ENCODE data around the gene MSANTD4.

The MSANTD4 gene

DNA sequence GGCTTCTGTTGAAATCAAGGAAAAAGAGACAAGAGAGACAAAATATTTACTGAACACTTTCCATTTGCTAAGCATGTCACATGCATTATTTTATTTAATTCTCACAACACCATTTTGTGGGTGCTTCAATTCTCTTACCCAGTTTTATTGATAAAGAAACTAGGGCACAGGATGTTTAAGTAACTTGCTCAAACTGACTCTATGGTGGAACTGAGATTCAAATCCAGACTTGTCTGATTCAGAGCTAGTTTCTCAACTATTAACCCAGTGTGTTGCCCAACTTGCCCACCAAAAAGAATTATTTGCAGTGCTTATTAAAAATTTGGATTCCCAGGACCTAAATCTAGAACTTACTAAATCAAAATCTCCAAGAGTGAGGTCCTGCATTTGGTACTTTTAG, 21.5 kb upstream of the MSANTD4 start:
- Histone ChIP-seq H3K27me3 (ENCODE audit: control insufficient read depth, insufficient read depth, low read length) (no peaks in the 10 kb centered on the region), H3K27ac (ENCODE audit: low read length) (no peak overlapping the region), H3K4me3 (ENCODE audit: low read length) (no peak overlapping the region), H3K36me3 (ENCODE audit: control insufficient read depth, insufficient read depth, low read length) (no peaks in the 10 kb centered on the region), H3K9me3 (ENCODE audit: control insufficient read depth, insufficient read depth, low read length) (no peaks in the 10 kb centered on the region), H3K4me1 (ENCODE audit: control insufficient read depth, insufficient read depth, low read length) (no peaks in the 10 kb centered on the region)
- DNase-seq (ENCODE audit: low read depth, low spot score) = no peak

DNA sequence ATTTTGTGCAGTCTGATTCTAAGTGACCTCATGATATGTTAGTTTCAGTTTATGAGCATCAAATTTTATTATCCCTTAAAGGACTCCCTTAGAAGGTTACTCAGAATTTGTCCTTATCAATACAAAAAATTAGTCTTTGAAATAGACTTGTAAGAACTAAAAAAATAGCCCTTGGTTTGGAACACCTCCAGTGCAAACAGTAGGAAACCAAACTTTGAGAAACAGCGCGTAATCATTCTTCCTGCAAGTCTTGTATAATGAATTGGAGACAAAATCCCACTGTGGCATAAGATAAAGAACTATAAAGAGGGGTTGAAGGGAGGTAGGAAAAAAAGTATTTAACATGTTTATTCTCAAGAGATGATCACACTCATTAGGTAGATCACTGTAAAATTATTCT, 10.8 kb upstream of the MSANTD4 start:
- DNase-seq (ENCODE audit: low read depth, low spot score) = no peak
- WGBS (ENCODE audit: insufficient coverage, insufficient read length) = no CpG with 5 or more reads among the region's 2 CpGs
- H3K27ac ChIP-seq (ENCODE audit: low read length) = no peak overlapping the region
- H3K27me3 ChIP-seq (ENCODE audit: control insufficient read depth, insufficient read depth, low read length) = no peaks in the 10 kb centered on the region
- H3K4me1 ChIP-seq (ENCODE audit: control insufficient read depth, insufficient read depth, low read length) = peaks cover 2% of the 10 kb centered on the region; the same call in 1 of the 2 replicates
- no peaks in the 10 kb centered on the region; the same call in 1 of the 2 replicates for H3K9me3 ChIP-seq (ENCODE audit: control insufficient read depth, insufficient read depth, low read length)
- H3K36me3 ChIP-seq (ENCODE audit: control insufficient read depth, insufficient read depth, low read length) = no peaks in the 10 kb centered on the region
- no peak overlapping the region for H3K4me3 ChIP-seq (ENCODE audit: low read length)

DNA sequence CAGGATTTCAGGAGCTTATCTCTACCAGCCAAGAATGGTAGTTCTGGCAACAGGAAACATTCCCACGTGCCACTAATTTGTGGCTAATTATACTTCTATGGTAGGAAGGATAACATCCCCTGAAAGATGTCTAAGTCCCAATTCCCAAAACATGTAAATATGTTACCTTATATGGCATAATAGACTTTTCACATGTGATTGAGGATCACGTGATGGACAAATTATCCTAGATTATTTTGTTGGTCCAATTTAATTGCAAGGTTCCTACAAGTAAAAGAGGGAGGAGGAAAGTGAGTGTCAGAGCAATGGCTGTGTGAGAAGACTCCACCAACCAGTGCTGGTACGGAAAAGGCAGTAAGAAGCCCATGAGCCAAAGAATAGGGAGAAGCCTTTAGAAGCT, 9.9 kb upstream of the MSANTD4 start:
- no CpG with 5 or more reads among the region's 3 CpGs for WGBS (ENCODE audit: insufficient coverage, insufficient read length)
- Histone ChIP-seq H3K9me3 (ENCODE audit: control insufficient read depth, insufficient read depth, low read length) (no peaks in the 10 kb centered on the region; the same call in 1 of the 2 replicates), H3K27ac (ENCODE audit: low read length) (no peak overlapping the region), H3K36me3 (ENCODE audit: control insufficient read depth, insufficient read depth, low read length) (no peaks in the 10 kb centered on the region), H3K4me3 (ENCODE audit: low read length) (no peak overlapping the region), H3K4me1 (ENCODE audit: control insufficient read depth, insufficient read depth, low read length) (peaks cover 2% of the 10 kb centered on the region; the same call in 1 of the 2 replicates), H3K27me3 (ENCODE audit: control insufficient read depth, insufficient read depth, low read length) (no peaks in the 10 kb centered on the region)
- no peak for DNase-seq (ENCODE audit: low read depth, low spot score)

DNA sequence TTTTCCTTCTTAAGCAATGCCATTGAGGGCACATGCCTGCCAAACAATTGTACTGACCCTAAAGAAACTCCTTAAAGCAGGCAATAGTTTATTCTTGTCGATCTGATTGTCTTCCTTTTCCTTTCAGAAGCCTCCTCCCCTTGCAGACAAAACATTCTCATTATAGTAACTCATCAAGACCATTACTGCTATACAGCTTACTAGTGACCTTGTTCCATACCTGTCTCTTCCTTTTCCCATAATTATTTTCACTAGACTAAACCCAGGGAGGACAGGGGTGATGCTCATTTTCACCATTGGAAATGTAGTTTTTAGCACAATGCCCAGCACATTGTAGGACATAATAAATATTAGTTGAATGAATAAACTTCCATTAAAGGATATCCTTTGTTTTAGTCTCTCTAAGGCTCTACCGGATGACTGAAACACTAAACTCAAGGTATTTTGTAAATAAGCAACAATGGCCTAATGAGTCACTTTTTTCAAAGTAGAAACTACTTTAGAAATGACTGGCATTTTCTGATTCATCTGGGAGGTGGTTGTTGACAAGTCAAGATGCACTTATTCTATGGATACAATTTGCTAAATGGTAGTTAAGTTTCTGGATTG, 9.3 kb upstream of the MSANTD4 start:
- H3K36me3 ChIP-seq (ENCODE audit: control insufficient read depth, insufficient read depth, low read length) = no peaks in the 10 kb centered on the region
- no peaks in the 10 kb centered on the region; the same call in 1 of the 2 replicates for H3K9me3 ChIP-seq (ENCODE audit: control insufficient read depth, insufficient read depth, low read length)
- H3K4me1 ChIP-seq (ENCODE audit: control insufficient read depth, insufficient read depth, low read length) = peaks cover 2% of the 10 kb centered on the region; the same call in 1 of the 2 replicates
- H3K4me3 ChIP-seq (ENCODE audit: low read length) = no peak overlapping the region
- H3K27ac ChIP-seq (ENCODE audit: low read length) = no peak overlapping the region
- no peaks in the 10 kb centered on the region for H3K27me3 ChIP-seq (ENCODE audit: control insufficient read depth, insufficient read depth, low read length)
- no CpG with 5 or more reads among the region's 2 CpGs for WGBS (ENCODE audit: insufficient coverage, insufficient read length)
- DNase-seq (ENCODE audit: low read depth, low spot score) = no peak

DNA sequence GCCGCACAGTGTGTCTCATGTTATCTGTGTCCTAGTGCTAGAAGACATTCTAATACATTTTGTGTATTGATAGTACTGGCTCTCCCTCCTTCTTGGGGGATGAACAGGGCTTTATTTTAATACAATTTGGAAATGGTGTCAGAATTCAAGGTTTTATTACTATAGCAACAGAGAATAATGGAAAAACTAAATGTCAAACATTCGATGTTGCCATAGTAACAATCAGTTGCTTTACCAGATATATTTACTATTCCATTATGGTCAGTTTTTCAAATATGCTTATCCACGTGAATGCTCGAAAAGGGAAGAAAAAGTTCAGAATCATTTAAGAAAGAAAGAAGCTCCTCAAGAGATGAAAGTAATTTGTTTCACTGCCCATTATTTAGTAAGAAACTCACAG, 8.6 kb upstream of the MSANTD4 start:
- Histone ChIP-seq H3K27me3 (ENCODE audit: control insufficient read depth, insufficient read depth, low read length) (no peaks in the 10 kb centered on the region), H3K27ac (ENCODE audit: low read length) (no peak overlapping the region), H3K9me3 (ENCODE audit: control insufficient read depth, insufficient read depth, low read length) (no peaks in the 10 kb centered on the region; the same call in 1 of the 2 replicates), H3K4me3 (ENCODE audit: low read length) (no peak overlapping the region), H3K36me3 (ENCODE audit: control insufficient read depth, insufficient read depth, low read length) (no peaks in the 10 kb centered on the region), H3K4me1 (ENCODE audit: control insufficient read depth, insufficient read depth, low read length) (peaks cover 2% of the 10 kb centered on the region; the same call in 1 of the 2 replicates)
- no peak for DNase-seq (ENCODE audit: low read depth, low spot score)
- no CpG with 5 or more reads among the region's 4 CpGs for WGBS (ENCODE audit: insufficient coverage, insufficient read length)

DNA sequence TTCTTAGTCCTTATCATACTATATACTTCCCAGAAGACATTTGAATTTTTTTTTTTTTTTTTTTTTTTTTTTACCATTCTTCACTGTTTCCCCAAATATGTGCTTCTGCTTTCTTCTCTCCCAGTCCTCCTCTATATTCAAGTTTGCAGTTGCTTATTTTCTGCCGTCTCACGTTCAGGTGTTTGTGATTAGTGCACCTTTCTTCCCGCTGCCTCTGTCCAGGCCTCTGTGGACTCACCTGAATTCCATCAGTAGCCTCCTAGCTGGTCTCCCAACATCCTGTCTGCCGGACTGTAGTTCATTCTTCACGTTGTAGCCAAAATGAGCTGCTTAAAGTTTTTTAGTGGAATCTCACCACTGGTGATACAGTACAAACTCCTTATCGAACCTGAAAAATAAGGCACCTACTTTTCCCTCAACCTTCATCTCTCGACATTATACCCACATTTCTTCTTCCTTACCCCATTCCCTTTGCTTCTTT, 795 bp upstream of the MSANTD4 start:
- no peak overlapping the region; the same call in 1 of the 2 replicates for H3K4me3 ChIP-seq (ENCODE audit: low read length)

DNA sequence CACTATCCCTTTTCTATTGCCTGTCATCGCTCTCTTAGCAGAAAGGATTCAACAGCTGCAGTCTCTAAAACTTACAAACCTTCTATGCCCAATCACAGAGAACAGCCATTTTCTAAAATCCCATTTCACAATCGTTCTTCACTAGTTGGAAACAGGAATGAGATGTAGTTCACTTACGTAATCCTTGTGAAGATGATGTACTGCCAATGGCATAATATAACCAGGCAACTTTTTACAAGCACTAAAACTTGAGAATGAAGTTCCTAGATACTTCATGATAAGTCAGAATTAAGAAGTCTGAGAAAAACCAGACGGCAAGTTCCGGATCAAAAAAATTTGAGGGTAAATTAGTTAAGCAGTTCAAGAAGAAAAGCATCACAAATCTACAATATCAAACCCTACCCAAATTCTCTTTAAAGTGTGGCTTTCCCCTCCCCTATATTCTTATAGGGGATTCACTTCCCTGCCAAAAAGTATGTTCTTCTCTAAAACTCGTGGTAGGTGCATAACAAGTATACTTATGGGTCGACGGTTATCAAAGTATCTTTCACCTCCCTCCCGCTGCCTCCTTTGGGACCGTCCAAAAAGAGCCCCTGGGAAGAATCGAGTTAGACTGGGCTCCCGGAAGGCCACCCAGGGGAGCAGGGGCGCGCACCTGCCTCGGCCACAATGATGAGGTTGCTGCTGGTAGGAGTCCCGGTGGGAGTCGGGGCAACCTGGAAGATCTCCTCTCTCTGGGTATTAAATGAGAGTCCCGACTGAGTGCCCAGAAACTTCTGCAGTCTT, 666 bp downstream of the MSANTD4 start:
- no peaks in the 10 kb centered on the region for H3K4me1 ChIP-seq (ENCODE audit: control insufficient read depth, insufficient read depth, low read length)
- no peaks in the 10 kb centered on the region for H3K27me3 ChIP-seq (ENCODE audit: control insufficient read depth, insufficient read depth, low read length)
- H3K4me3 ChIP-seq (ENCODE audit: low read length) = peak overlapping the region; percentile 91
- WGBS (ENCODE audit: insufficient coverage, insufficient read length) = no CpG with 5 or more reads among the region's 18 CpGs
- no peaks in the 10 kb centered on the region for H3K9me3 ChIP-seq (ENCODE audit: control insufficient read depth, insufficient read depth, low read length)
- DNase-seq (ENCODE audit: low read depth, low spot score) = no peak
- H3K36me3 ChIP-seq (ENCODE audit: control insufficient read depth, insufficient read depth, low read length) = no peaks in the 10 kb centered on the region
- no peak overlapping the region for H3K27ac ChIP-seq (ENCODE audit: low read length)

More for the DNA sequence above, 795 bp upstream of the MSANTD4 start:
- H3K4me1 ChIP-seq (ENCODE audit: control insufficient read depth, insufficient read depth, low read length) = no peaks in the 10 kb centered on the region
- no peaks in the 10 kb centered on the region for H3K9me3 ChIP-seq (ENCODE audit: control insufficient read depth, insufficient read depth, low read length)
- H3K27ac ChIP-seq (ENCODE audit: low read length) = no peak overlapping the region
- WGBS (ENCODE audit: insufficient coverage, insufficient read length) = 100% methylated on average over 2 of the region's 7 CpGs
- no peaks in the 10 kb centered on the region for H3K36me3 ChIP-seq (ENCODE audit: control insufficient read depth, insufficient read depth, low read length)
- no peaks in the 10 kb centered on the region for H3K27me3 ChIP-seq (ENCODE audit: control insufficient read depth, insufficient read depth, low read length)
- DNase-seq (ENCODE audit: low read depth, low spot score) = no peak

DNA sequence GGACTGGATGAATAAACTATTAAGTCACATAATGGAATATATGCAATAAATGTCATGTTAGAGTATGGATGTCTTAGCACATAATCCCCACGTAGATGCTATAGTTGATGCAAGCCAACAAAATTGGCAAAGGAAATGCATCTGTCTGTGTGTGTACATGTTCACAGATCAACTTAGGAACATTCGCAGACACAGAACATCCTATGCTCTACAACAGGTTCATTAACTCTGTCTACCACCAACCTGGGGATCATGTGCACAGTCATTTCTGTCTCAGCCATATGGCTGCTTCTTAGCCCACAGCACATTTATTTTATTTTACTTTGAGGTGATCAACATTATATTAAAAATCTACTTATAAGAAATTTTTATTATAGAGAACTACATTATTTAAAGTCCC, 4.9 kb downstream of the MSANTD4 start:
- DNase-seq (ENCODE audit: low read depth, low spot score) = no peak
- H3K9me3 ChIP-seq (ENCODE audit: control insufficient read depth, insufficient read depth, low read length) = no peaks in the 10 kb centered on the region
- no peaks in the 10 kb centered on the region for H3K27me3 ChIP-seq (ENCODE audit: control insufficient read depth, insufficient read depth, low read length)
- no peak overlapping the region for H3K27ac ChIP-seq (ENCODE audit: low read length)
- H3K4me1 ChIP-seq (ENCODE audit: control insufficient read depth, insufficient read depth, low read length) = no peaks in the 10 kb centered on the region
- H3K36me3 ChIP-seq (ENCODE audit: control insufficient read depth, insufficient read depth, low read length) = no peaks in the 10 kb centered on the region
- no CpG with 5 or more reads among the region's 2 CpGs for WGBS (ENCODE audit: insufficient coverage, insufficient read length)
- no peak overlapping the region for H3K4me3 ChIP-seq (ENCODE audit: low read length)

DNA sequence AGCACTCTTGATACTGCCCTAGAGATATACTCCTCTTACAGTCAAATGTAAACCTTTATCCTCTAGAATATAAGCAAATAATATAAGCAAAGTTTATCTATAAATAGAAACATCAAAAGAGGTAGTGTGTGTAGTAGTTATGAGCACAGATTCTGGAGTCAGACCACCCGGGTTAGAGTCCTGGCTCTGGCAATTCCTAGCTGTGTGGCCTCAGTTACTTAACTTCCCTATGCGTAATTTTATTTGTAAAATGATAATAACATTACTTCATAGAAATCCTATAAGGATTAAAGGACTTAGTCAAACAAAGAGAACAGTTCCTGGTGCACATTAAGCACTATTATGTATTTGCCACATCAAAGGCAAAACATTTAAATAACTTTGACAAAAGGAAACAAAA, 7.0 kb downstream of the MSANTD4 start:
- Histone ChIP-seq H3K4me1 (ENCODE audit: control insufficient read depth, insufficient read depth, low read length) (no peaks in the 10 kb centered on the region), H3K27ac (ENCODE audit: low read length) (no peak overlapping the region), H3K9me3 (ENCODE audit: control insufficient read depth, insufficient read depth, low read length) (no peaks in the 10 kb centered on the region), H3K4me3 (ENCODE audit: low read length) (no peak overlapping the region), H3K27me3 (ENCODE audit: control insufficient read depth, insufficient read depth, low read length) (no peaks in the 10 kb centered on the region), H3K36me3 (ENCODE audit: control insufficient read depth, insufficient read depth, low read length) (peaks cover 4% of the 10 kb centered on the region; the same call in 1 of the 2 replicates)
- WGBS (ENCODE audit: insufficient coverage, insufficient read length) = no CpG with 5 or more reads among the region's 2 CpGs
- no peak for DNase-seq (ENCODE audit: low read depth, low spot score)

DNA sequence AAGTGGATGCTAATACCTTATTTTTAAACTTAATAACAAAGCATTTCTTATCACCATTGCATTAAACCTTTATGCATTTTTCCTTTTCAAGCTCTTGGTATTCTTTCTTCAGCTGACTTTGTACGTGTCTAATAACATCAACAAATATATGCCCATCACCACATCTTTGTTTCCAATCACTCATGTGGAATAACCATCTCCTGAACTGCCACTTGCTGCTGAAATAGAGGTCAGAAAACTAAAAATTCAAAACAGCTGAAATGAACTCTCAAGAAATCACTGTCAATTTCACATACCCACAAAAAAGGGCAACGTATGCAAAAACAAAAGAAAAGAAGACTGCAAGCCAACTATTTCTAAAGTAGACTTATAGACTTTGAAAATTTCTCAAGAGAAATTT, 7.4 kb downstream of the MSANTD4 start:
- H3K27ac ChIP-seq (ENCODE audit: low read length) = no peak overlapping the region
- H3K4me1 ChIP-seq (ENCODE audit: control insufficient read depth, insufficient read depth, low read length) = no peaks in the 10 kb centered on the region
- whole genome bisulfite sequencing (ENCODE audit: insufficient coverage, insufficient read length) = no CpG with 5 or more reads among the region's 2 CpGs
- H3K36me3 ChIP-seq (ENCODE audit: control insufficient read depth, insufficient read depth, low read length) = peaks cover 4% of the 10 kb centered on the region; the same call in 1 of the 2 replicates
- H3K4me3 ChIP-seq (ENCODE audit: low read length) = no peak overlapping the region
- H3K27me3 ChIP-seq (ENCODE audit: control insufficient read depth, insufficient read depth, low read length) = no peaks in the 10 kb centered on the region
- no peaks in the 10 kb centered on the region for H3K9me3 ChIP-seq (ENCODE audit: control insufficient read depth, insufficient read depth, low read length)
- DNase-seq (ENCODE audit: low read depth, low spot score) = no peak

Data from iPS DF 6.9 (cell line).